DMS53 (cell line): ENCODE data around the gene RNASE11.
"Not testable (repeated sequence)": the region's sequence is repeated elsewhere in the genome, so short reads cannot be mapped to it uniquely, and the experiment has no call there.

Experiments
- DNase-seq: peaks from one replicate; lab custom pipeline; 2025; lab: John Stamatoyannopoulos, UW

The RNASE11 gene

GRCh38 chr14:20614038-20614840 is 26.4 kb upstream of the RNASE11 start:
- DNase-seq, result peak; percentile 26

DNA sequence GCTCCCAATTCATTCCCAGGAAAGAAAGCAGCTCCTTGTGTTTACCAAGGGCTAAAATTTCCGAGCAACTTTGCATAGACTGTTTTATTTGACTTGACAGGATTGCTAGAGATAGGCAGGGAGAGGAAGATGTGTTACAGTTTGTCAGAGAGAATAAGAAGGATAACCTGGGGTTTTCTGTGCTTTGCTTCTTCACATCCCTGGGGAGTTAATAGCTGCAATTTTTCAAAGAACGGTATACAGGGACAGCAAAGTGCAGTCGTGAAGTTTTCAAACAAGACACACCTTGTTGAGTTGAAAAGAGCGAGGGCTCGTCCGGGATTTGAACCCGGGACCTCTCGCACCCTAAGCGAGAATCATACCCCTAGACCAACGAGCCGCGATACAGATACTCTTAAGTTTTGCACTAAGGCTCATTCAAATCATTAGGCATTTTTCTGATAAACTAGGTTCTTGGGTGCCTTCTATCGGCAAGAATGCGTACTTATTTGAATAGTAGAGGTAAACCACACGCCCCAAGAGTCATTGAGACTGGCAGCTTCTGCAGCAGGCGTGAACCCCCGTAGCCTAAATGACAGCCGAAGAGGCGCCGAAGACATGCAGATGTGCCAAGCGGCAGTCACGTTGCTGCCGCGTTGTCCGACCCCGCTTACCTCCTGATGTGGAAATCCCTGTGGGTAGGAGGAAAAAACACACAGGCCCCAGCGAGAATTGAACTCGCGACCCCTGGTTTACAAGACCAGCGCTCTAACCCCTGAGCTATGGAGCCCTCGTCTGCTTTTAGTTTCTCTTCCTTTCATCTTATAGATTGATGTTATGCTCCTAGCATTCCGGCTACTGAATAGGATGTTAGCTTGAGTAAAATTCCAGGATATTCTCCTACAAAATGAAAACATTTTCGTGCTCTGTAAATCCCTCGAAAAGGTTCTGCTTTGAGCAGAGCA is 25.6 kb upstream of the RNASE11 start:
- peak; percentile 89 for DNase-seq

DNA sequence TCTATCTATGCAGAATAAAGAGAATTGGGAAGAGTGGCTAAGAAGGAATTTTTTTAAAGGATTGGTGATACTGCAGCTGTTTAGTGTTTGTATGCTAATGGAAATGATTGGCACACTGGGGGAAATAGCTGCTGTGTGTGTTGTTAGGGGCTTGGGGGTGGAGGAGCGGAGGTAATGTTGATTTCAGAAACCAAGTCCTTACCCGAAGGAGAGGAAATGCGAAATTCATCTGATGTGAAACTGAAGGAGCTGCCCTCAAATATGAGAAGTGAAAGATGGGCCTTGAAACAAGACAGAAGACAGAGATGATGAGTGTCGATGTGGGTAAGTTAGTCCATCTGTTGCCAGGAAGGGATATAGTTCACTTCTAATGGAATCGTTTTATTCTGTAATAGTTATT is 24.6 kb upstream of the RNASE11 start:
- DNase-seq, result no peak

DNA sequence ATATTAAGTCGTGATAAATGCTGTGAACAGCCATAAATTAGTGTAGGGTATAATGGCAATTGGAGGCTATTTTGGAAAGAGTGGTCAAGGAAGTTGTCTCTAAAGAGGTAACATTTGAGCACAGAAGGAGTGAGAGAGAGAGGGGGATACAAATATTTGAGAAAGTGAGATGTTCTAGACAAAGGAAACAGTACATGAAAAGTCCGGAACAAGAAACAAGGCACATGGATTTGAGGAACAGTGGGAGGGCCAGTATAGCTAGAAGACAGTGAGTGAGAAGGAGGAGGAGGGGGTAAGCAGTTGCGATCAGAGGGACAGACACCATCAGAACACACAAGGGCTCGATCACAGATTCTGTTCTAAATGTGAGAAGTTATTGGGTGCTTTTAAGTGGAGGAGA is 23.5 kb upstream of the RNASE11 start:
- DNase-seq, result no peak

- DNase-seq, result peak; percentile 65
These were observed 22.4 kb upstream of the RNASE11 start for GRCh38 chr14:20610002-20610765.

DNA sequence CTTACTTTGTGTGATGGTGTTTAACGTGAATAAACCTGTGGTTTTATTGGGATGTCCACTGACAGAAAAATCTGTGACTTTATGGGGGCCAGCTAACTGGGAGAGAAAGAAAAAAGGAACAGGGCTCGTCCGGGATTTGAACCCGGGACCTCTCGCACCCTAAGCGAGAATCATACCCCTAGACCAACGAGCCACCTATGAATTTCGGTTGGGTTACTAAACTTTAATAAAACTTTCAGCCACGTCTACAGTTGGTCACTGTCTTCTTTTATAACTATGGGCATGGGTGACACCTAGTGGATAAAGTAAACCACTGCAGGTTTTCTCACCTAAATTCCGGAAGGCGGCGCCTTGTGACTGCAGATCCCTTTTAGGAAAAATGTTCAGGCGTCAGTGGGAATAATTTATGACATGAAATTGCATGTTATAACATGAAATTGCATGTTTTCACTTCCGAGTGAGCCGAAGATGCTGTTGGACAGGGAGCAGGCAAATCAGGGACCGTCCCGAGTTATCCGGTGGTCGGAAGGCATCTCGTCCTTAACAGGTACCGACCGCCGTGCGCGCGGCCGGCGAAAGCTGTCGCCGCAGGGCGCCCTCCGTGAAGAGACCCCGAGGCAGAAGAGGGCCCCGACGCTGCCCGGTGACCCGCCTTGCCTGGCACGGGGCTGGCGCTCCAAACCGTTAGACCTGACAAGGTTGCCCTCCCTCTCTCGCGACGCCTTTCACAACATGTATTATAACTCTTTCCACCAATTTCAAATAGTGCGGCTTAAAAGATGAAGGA is 21.6 kb upstream of the RNASE11 start:
- peak; percentile 72 for DNase-seq

DNA sequence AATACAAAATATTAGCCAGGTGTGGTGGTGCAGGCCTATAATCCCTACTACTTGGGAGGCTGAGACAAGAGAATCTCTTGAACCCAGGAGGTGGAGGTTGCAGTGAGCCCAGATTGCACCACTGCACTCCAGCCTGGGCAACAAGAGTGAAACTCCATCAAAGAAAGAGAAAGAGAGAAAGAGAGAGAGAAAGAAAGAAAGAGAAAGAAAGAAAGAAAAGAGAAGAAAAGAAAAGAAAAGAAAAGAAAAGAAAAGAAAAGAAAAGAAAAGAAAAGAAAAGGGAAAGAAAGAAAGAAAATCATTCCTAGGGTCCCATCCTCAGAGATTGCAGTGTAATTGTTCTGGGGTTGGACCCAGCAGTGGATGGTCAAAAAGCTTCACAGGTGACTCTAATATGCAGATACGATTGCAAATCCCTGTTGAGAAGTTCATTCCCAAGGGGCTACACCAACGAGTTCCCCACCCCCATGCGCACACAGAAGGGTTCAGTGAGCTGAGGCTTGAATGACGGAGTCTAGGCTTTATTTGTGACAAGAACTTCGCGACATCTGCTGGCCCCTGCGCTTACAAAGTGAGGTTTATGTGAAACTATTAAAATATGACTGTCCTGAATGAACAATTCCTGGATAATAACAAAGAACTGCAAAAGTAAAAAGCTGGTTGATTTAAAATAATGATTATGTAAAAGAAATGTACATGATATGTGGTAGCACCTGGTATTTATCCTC is 20.7 kb upstream of the RNASE11 start:
- no peak for DNase-seq

GRCh38 chr14:20607617-20608016 is 19.8 kb upstream of the RNASE11 start:
- no peak for DNase-seq

GRCh38 chr14:20606902-20607242 is 19.1 kb upstream of the RNASE11 start:
- no peak for DNase-seq

- DNase-seq, result peak; percentile 22
These were observed 18.5 kb upstream of the RNASE11 start for GRCh38 chr14:20606190-20606901.

DNA sequence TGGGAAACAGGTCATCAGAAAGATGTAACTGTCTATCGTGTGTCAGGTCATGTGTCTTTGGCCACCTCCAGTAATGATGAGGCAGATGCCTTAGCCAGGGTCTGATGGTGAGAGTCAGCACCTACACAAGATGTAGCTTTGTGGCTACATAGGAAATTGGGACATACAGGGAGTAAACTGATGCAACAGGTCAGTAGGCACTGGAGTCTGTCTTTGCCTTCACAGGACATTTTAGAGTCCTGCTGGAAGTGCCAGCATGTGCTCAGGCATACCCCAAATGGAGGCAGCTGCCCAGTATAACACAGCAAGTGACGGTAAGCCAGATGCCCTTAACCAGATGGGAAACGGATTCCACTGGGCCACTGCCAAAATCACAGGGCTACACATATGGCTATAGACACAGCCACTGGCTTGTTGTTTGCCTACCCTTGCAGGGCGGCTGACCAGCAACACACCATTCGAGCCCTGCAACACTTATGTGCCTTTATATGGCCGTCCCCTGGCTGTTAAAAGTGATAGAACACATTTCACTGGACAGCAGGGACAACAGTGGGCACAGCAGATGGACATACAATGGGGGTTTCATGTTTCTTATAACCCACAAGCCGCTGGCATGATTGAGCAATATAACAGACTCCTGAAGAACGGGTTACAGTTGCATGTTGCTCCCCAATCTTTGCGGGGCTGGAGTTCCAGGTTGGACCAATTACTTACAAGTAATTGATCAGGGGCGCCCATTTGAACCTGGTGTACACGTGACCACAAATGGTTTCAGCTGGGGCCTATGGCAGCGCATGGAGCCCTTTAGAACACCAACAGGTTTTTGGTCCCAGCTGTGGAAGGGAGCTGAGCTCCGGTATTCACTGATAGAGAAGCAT is 16.3 kb upstream of the RNASE11 start:
- no peak for DNase-seq

DNA sequence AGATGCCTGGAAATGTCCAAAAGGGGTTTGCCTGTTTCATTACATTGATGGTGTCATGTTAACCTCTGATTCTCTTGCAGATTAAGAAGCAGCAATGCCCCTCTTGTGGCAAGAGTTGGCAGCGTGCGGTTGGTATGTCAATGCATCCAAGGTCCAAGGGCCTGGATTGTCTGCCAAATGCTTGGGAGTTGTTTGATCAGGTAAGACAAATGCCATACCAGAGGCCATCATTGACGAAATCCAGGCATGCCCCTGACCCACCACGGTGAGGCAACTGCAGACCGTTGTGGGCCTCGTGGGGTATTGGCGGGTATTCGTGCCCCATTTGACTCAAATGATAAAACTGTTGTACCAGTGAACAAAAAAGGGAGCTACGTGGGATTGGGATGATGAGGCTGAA is 14.8 kb upstream of the RNASE11 start:
- no peak for DNase-seq

- no peak for DNase-seq
These were observed 13.7 kb upstream of the RNASE11 start for GRCh38 chr14:20601522-20601921.

- DNase-seq, result no peak
These were observed 9.3 kb upstream of the RNASE11 start for GRCh38 chr14:20597108-20597507.

- DNase-seq, result not testable (repeated sequence)
These were observed 7.9 kb upstream of the RNASE11 start for GRCh38 chr14:20595726-20596125.

DNA sequence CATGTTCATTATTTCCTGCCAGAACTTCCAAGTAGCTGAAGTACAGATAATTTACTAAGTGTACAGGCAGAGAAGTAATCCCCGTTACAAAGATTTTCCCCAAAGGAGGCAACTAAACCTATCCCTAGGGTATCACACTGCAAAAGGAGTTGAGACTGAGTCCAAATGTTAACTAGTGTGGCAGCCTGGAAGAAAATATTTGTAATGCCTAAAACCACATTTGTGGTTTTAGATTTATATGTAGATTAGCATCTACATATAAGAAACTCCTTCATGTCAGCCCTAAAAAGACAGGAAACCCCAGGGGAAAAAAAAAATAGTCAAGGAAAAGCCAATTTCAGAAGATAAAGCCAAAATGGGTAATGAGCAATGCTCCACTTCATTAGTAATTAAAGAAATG is 4.8 kb upstream of the RNASE11 start:
- no peak for DNase-seq

GRCh38 chr14:20591235-20591634 is 3.4 kb upstream of the RNASE11 start, which contains the start of gene RNASE12:
Gene RNASE12 (minus strand): TSS chr14:20591376. CDS start chr14:20590723, 653 bp downstream.
- DNase-seq, result no peak

GRCh38 chr14:20583908-20584307 is 3.9 kb downstream of the RNASE11 start:
- no peak for DNase-seq

DNA sequence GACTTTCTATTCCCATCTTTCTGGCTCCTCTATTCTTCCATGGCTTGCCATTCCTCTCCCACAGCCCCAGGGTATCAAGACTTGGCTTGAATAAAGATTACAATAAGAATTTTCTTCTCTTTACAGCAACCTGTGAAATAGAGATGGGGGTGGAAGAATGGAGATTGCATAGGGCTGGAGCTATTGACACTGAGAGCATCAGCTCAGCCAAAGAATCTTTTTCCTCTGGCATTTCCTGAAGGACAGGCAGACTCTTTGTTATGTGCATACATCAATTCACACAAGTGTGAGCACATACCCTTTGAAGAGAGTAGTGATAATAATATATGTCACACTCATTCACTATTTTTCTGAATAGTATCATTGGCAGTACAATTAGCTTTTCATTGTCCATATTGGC is 4.7 kb downstream of the RNASE11 start:
- no peak for DNase-seq
